Mesenchymal stem cell (in vitro differentiated cells and primary cell): ENCODE data around the gene OR5AR1. TPM values are rescaled to one million over a fixed set of nuclear protein-coding genes. Genes with fewer than 3 reads are reported as not detected.

ENCODE experiments used
- DNase-seq: peaks from one replicate; pipeline ENCODE4 v3.0.0-alpha.2; 2013
- H2AFZ ChIP-seq: one replicate; pipeline ENCODE4 v1.6.1; 2013; ENCODE audit warnings: low read depth, mild to moderate bottlenecking, control low read depth, inconsistent platforms, low read length, moderate library complexity
- H2AK5ac ChIP-seq: 2 replicates; pipeline ENCODE4 v1.6.1; 2013; ENCODE audit warnings: low read length, moderate library complexity, mild to moderate bottlenecking, inconsistent platforms; ENCODE audit not compliant: severe bottlenecking
- H2BK120ac ChIP-seq: one replicate; pipeline ENCODE4 v1.6.1; 2013; ENCODE audit warnings: low read depth, mild to moderate bottlenecking, inconsistent platforms, low read length, moderate library complexity
- H2BK12ac ChIP-seq, 2 experiments: one replicate each; pipeline ENCODE4 v1.6.1; 2013; ENCODE audit warnings: inconsistent platforms in 2 of 2, low read length in 2 of 2, mild to moderate bottlenecking in 2 of 2, moderate library complexity in 2 of 2, control low read depth in 1 of 2
- H2BK15ac ChIP-seq: one replicate; pipeline ENCODE4 v1.6.1; 2013; ENCODE audit warnings: mild to moderate bottlenecking, low read depth, inconsistent platforms; ENCODE audit not compliant: poor library complexity, severe bottlenecking
- H2BK5ac ChIP-seq: 2 replicates; pipeline ENCODE4 v1.6.1; 2013; ENCODE audit warnings: low read depth, mild to moderate bottlenecking, low read length, control low read depth, inconsistent platforms; ENCODE audit not compliant: poor library complexity, severe bottlenecking
- H3K14ac ChIP-seq, 2 experiments: one replicate each; pipeline ENCODE4 v1.6.1; 2013; ENCODE audit warnings: inconsistent platforms in 2 of 2, low read length in 2 of 2, control low read depth in 1 of 2, mild to moderate bottlenecking in 1 of 2, moderate library complexity in 1 of 2
- H3K18ac ChIP-seq, 2 experiments: one replicate each; pipeline ENCODE4 v1.6.1; 2013; ENCODE audit warnings: inconsistent platforms in 2 of 2, low read length in 2 of 2, control low read depth in 1 of 2, low read depth in 1 of 2, mild to moderate bottlenecking in 1 of 2
- H3K23ac ChIP-seq, 2 experiments: one replicate each; pipeline ENCODE4 v1.6.1; 2013; ENCODE audit warnings: inconsistent platforms in 2 of 2, low read length in 2 of 2, mild to moderate bottlenecking in 2 of 2, moderate library complexity in 2 of 2, control low read depth in 1 of 2
- H3K27ac ChIP-seq: 2 replicates; pipeline ENCODE4 v1.5.1; 2013; ENCODE audit warnings: mild to moderate bottlenecking, moderate library complexity, low read length, control low read depth, inconsistent platforms; ENCODE audit not compliant: poor library complexity, severe bottlenecking
- H3K27me3 ChIP-seq, 2 experiments: 2 replicates each; pipeline versions ENCODE4 v1.6.1 to v1.7.0; 2013; ENCODE audit warnings: low read length in 2 of 2, mild to moderate bottlenecking in 2 of 2, moderate library complexity in 2 of 2, control low read depth in 1 of 2, inconsistent platforms in 1 of 2; ENCODE audit not compliant: control insufficient read depth in 1 of 2, insufficient read depth in 1 of 2
- H3K36me3 ChIP-seq, 2 experiments: 2 replicates each; pipeline versions ENCODE4 v1.6.1 to v1.7.0; 2013; ENCODE audit warnings: low read length in 2 of 2, control low read depth in 1 of 2, inconsistent platforms in 1 of 2, low read depth in 1 of 2, mild to moderate bottlenecking in 1 of 2; ENCODE audit not compliant: insufficient read depth in 2 of 2, control insufficient read depth in 1 of 2
- H3K4ac ChIP-seq, 2 experiments: one replicate each; pipeline ENCODE4 v1.6.1; 2013; ENCODE audit warnings: inconsistent platforms in 2 of 2, low read length in 2 of 2, mild to moderate bottlenecking in 2 of 2, moderate library complexity in 2 of 2, control low read depth in 1 of 2, low read depth in 1 of 2
- H3K4me1 ChIP-seq: 2 replicates; pipeline ENCODE4 v1.6.1; 2013; ENCODE audit warnings: low read depth, low read length, control low read depth; ENCODE audit not compliant: control insufficient read depth, insufficient read depth
- H3K4me2 ChIP-seq: 2 replicates; pipeline ENCODE4 v1.6.1; 2013; ENCODE audit warnings: low read length, mild to moderate bottlenecking, inconsistent platforms; ENCODE audit not compliant: poor library complexity, severe bottlenecking
- H3K4me3 ChIP-seq, 2 experiments: 2 replicates each; pipeline versions ENCODE4 v1.5.1 to v1.7.0; 2013; ENCODE audit warnings: low read length in 2 of 2, mild to moderate bottlenecking in 2 of 2, control low read depth in 1 of 2, low read depth in 1 of 2; ENCODE audit not compliant: insufficient read depth in 1 of 2
- H3K79me1 ChIP-seq: replicated peaks from 2 replicates; pipeline ENCODE4 v1.6.1; 2013; ENCODE audit warnings: mild to moderate bottlenecking, control low read depth, low read length, inconsistent platforms; ENCODE audit not compliant: poor library complexity, severe bottlenecking
- H3K9ac ChIP-seq: 2 replicates; pipeline ENCODE4 v1.7.0; 2013; ENCODE audit warnings: mild to moderate bottlenecking, low read length, moderate library complexity
- H3K9me3 ChIP-seq: 2 replicates; pipeline ENCODE4 v1.7.0; 2013; ENCODE audit warnings: mild to moderate bottlenecking, low read length; ENCODE audit not compliant: control insufficient read depth
- H4K8ac ChIP-seq: one replicate; pipeline ENCODE4 v1.6.1; 2013; ENCODE audit warnings: inconsistent platforms, mild to moderate bottlenecking, low read length, moderate library complexity
- H4K91ac ChIP-seq: one replicate; pipeline ENCODE4 v1.6.1; 2013; ENCODE audit warnings: mild to moderate bottlenecking, low read length, inconsistent platforms
- WGBS: methylation state at CpG from one replicate; pipeline ENCODE4 v1.1.7; 2013; ENCODE audit warnings: mixed read lengths; 5-methylcytosine and 5-hydroxymethylcytosine counted together
- small RNA-seq: library from polyadenylated mRNA; stranded (forward); fragments of <200 nt; extraction: miRNeasy Mini kit (QIAGEN cat#:217004); gene quantifications from one replicate; pipeline ENCODE3, GENCODE V24; 2013; ENCODE audit warnings: low read depth

The OR5AR1 gene

DNA sequence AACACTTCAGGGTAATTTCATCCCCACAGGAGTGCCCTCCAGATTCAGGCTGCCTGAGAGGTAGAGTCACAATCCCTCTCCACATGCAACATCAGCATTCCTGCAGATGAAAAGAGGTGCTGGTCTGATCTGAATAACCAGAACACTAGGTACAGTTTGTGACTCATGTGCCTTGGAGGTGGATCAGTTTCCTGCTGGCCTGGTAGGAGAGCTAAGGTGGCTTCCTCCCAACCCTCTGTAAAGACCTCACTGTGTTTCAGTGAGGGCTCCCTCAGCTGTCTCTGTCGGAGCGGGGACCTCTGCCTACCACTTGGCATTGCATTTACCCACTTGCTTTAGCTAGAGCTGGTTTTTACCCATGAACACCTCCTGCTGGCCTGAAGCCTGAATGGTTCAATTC, 43.0 kb downstream of the OR5AR1 start:
- Histone ChIP-seq H3K9ac (no peak overlapping the region), H2BK15ac (no peak overlapping the region), H2AFZ (no peak overlapping the region), H3K18ac (no peak overlapping the region), H3K4me1 (no peaks in the 10 kb centered on the region), H3K79me1 (no peaks in the 10 kb centered on the region), H3K23ac (no peak overlapping the region), H3K9me3 (peaks cover 6% of the 10 kb centered on the region), H3K14ac (no peak overlapping the region), H3K4me2 (no peak overlapping the region), H3K27ac (no peak overlapping the region), H2BK120ac (no peak overlapping the region), H2BK5ac (no peak overlapping the region), H2AK5ac (no peak overlapping the region), H2BK12ac (no peak overlapping the region), H4K91ac (no peak overlapping the region), H3K27me3 (no peaks in the 10 kb centered on the region), H3K4ac (no peak overlapping the region), H3K36me3 (no peaks in the 10 kb centered on the region), H3K4me3 (no peak overlapping the region), H4K8ac (no peak overlapping the region)
- 76% methylated on average over 2 of the region's 2 CpGs for WGBS
- no peak for DNase-seq

DNA sequence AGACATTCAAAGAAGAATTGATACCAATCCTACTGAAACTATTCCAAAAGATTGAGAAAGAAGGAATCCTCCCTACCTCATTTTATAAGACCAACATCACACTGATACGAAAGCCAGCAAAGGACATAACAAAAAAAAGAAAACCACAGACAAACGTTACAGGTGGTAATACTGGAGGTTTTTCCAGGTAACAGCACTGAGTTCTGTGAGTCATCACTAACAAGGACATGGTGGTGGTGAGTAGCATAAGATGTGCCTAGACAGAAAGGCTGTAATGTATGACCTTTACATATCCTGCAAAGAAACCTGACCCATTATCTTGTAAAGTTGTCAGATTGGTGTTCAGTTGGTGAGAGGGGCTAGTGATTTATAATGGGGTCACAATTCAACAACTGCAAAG, 50.7 kb downstream of the OR5AR1 start:
- no peak overlapping the region for H4K8ac ChIP-seq
- H3K4ac ChIP-seq: no peak overlapping the region
- H4K91ac ChIP-seq: no peak overlapping the region
- WGBS: 50% methylated on average over 1 of the region's 2 CpGs
- H2BK120ac ChIP-seq: no peak overlapping the region
- H3K4me1 ChIP-seq: no peaks in the 10 kb centered on the region
- H3K4me3 ChIP-seq: no peak overlapping the region
- no peak overlapping the region for H3K23ac ChIP-seq
- no peaks in the 10 kb centered on the region for H3K79me1 ChIP-seq
- H3K27ac ChIP-seq: no peak overlapping the region
- H2BK5ac ChIP-seq: no peak overlapping the region
- no peak overlapping the region for H3K4me2 ChIP-seq
- H3K9ac ChIP-seq: no peak overlapping the region
- H2BK12ac ChIP-seq: no peak overlapping the region
- H3K9me3 ChIP-seq: peaks cover 4% of the 10 kb centered on the region
- no peak overlapping the region for H2AFZ ChIP-seq
- H2AK5ac ChIP-seq: no peak overlapping the region
- H2BK15ac ChIP-seq: no peak overlapping the region
- H3K36me3 ChIP-seq: no peaks in the 10 kb centered on the region
- no peak overlapping the region for H3K14ac ChIP-seq
- no peak overlapping the region for H3K18ac ChIP-seq
- no peak for DNase-seq
- no peaks in the 10 kb centered on the region for H3K27me3 ChIP-seq

Small RNAs within 50 kb of the gene (small RNA-seq; reads per million reads assigned to genes)
- gene AP004245.1: not detected
